Sigmoid colon (tissue), 4 donors: Measurements from ENCODE around the gene RAB11FIP5.

Source experiments
- EP300 ChIP-seq, 4 donors: sonication (generic); formaldehyde crosslinking; IDR thresholded peaks; one replicate each; pipeline ENCODE4 v1.6.1; 2017; ENCODE audit warnings: antibody characterized with exemption in 4 of 4
- POLR2A ChIP-seq, 2 donors: fragments of 450-650 bp; IDR thresholded peaks; one replicate each; pipeline ENCODE4 v1.6.1; 2016; ENCODE audit warnings: antibody characterized with exemption in 2 of 2, mild to moderate bottlenecking in 2 of 2, moderate library complexity in 2 of 2
- POLR2AphosphoS5 ChIP-seq, 4 donors: sonication (generic); formaldehyde crosslinking; IDR thresholded peaks; one replicate each; pipeline ENCODE4 v1.6.1; 2017; ENCODE audit warnings: antibody characterized with exemption in 4 of 4
- TF ChIP-seq, protein P1 (sequence below), 4 experiments: fragments of 450-650 bp in 3 of 4; fragments of 200-600 bp in 1 of 4; IDR thresholded peaks; one replicate each; pipeline ENCODE4 v1.5.1; 2016 to 2019; ENCODE audit warnings: antibody characterized with exemption in 4 of 4, mild to moderate bottlenecking in 3 of 4, moderate library complexity in 2 of 4

DNA sequence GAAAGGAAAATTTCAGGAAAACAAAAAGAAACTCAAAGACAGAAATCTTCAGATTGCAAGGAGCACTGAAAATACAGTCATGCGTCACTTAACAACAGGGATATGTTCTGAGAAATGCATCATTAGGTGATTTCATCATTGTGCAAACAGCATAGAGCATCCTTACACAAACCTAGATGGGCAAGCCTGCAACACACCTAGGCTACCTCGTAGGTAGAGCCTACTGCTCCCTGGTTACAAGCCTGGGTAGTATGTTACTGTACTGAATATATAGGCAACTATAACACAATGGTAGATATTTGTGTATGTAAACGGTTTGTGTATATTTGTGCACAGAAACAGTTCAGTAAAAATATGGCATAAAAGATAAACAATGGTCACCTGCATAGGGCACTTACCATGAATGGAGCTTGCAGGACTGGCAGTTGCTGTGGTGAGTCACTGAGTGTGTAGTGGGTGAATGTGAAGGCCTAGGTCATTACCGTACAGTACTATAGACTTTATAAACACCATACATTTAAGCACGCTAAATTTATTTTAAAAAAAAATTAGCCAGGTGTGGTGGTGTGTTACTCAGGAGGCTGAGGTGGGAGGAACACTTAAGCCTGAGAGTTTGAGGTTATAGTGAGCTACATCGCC lies 74.7 kb downstream of the RAB11FIP5 start:
- TF ChIP-seq, protein P1, sequence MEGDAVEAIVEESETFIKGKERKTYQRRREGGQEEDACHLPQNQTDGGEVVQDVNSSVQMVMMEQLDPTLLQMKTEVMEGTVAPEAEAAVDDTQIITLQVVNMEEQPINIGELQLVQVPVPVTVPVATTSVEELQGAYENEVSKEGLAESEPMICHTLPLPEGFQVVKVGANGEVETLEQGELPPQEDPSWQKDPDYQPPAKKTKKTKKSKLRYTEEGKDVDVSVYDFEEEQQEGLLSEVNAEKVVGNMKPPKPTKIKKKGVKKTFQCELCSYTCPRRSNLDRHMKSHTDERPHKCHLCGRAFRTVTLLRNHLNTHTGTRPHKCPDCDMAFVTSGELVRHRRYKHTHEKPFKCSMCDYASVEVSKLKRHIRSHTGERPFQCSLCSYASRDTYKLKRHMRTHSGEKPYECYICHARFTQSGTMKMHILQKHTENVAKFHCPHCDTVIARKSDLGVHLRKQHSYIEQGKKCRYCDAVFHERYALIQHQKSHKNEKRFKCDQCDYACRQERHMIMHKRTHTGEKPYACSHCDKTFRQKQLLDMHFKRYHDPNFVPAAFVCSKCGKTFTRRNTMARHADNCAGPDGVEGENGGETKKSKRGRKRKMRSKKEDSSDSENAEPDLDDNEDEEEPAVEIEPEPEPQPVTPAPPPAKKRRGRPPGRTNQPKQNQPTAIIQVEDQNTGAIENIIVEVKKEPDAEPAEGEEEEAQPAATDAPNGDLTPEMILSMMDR (IDR thresholded peaks at IDR 0.05): no peak
- TF ChIP-seq POLR2A (IDR thresholded peaks at IDR 0.05): no peak
- TF ChIP-seq EP300 (IDR thresholded peaks at IDR 0.05): no peak
- no peak for TF ChIP-seq POLR2AphosphoS5 (IDR thresholded peaks at IDR 0.05)
